Measurements from ENCODE around the gene SMARCB1.

- TF ChIP-seq CTCF (optimal IDR thresholded peaks at IDR 0.05 in 1 of 3, IDR thresholded peaks at IDR 0.05 in 1 of 3, conservative IDR thresholded peaks at IDR 0.05 in 1 of 3; ENCODE audit: extremely low read depth in 1 of 3, insufficient read depth in 2 of 3, low read length in 3 of 3) (no peak), EZH2 (IDR thresholded peaks at IDR 0.05; ENCODE audit: low read length) (no peak)
Measured at GRCh38 chr22:23826510-23827350, 40.0 kb downstream of the SMARCB1 start.

All from keratinocyte (primary cell).